Measurements from ENCODE around the gene FARP1.

Gene FARP1

DNA sequence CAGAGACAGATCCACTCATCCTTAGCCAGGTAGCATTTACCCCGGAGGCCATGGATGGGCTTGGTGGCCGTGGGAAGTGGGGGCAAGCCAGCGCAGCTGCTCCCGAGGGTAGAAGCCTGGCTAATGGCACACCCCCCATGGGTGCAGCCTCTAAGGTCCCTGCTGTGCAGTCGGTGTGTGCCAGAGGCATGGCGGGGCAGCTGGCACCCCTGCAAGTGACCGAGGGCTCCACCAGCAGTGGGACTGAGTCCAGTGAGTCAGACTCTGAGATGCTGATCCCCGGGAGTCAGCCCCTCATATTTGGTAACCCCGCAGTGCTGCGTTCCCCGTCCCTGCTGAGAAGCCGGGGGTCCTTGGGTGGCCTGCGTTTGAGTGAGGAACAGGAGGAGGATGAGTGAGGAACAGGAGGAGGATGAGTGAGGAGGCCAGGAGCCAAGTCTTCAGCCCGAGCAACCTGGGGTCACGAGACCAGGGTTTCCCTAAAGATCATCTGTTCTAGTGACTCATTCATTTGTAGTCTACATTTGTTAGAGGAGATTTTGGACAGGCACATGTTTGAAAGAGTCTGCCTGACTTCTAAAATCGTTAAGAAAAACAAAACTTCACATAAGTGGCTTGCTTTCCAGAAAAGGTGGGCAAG lies 253.3 kb downstream of the FARP1 start:
- TF ChIP-seq, protein P1, sequence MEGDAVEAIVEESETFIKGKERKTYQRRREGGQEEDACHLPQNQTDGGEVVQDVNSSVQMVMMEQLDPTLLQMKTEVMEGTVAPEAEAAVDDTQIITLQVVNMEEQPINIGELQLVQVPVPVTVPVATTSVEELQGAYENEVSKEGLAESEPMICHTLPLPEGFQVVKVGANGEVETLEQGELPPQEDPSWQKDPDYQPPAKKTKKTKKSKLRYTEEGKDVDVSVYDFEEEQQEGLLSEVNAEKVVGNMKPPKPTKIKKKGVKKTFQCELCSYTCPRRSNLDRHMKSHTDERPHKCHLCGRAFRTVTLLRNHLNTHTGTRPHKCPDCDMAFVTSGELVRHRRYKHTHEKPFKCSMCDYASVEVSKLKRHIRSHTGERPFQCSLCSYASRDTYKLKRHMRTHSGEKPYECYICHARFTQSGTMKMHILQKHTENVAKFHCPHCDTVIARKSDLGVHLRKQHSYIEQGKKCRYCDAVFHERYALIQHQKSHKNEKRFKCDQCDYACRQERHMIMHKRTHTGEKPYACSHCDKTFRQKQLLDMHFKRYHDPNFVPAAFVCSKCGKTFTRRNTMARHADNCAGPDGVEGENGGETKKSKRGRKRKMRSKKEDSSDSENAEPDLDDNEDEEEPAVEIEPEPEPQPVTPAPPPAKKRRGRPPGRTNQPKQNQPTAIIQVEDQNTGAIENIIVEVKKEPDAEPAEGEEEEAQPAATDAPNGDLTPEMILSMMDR (IDR thresholded peaks at IDR 0.05): no peak

DNA sequence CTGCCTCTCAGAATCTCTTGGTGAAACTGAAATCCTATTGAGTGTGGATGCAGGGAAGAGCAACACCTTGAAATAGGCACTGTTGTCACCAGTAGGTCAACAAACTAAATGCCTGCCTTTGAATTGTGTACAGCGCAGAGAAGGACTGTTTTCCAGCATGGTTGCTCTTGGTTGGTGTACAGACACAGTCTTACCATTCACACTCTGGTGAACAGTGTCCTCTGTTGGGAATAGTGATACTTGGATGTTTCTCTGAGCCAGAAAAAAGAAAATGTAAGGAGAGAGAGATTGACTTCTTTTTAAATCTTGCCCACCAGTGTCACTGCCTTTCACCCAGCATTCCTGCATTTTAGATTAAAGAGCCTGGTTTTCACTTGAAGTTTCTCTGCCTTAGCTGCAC lies 254.3 kb downstream of the FARP1 start:
- TF ChIP-seq, protein P1 (IDR thresholded peaks at IDR 0.05): no peak

DNA sequence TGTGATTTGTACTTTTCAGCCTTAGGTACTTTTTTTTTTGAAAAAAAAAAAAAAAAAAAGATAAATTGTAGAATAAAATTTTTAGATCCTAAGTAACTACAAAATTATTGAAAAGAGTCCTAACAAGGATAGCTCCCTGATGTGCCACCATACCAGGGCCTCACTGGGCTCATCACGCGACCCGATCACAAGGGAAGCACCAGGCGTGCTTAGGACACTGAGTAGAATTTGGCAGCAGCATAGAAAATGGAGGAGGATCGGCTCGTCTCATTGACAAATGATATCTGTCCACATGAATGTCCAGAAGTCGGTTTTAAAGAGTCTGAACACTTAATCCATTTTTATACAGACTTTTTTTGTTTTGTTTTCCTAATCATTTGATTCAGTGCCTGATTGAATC lies 255.0 kb downstream of the FARP1 start:
- TF ChIP-seq, protein P1 (IDR thresholded peaks at IDR 0.05): no peak

DNA sequence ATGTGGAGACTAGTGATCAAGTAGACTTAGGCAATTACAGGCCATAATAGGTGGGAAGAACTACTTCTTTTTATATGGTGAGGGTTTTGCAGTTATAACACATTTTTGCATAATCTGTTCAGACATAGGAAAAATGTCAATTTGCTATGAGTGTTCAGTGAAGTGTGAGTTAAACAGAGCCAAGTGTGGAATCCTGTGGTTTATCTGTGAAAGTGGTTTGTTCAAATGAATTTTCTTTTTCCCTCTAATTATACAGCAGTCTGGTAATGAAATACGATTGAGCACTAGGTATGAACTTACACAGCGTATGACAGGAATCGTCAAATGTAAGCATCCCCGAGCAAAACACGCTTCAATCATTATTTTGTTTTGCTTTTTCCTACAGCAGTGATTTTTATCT lies 255.7 kb downstream of the FARP1 start:
- TF ChIP-seq, protein P1 (IDR thresholded peaks at IDR 0.05): no peak

DNA sequence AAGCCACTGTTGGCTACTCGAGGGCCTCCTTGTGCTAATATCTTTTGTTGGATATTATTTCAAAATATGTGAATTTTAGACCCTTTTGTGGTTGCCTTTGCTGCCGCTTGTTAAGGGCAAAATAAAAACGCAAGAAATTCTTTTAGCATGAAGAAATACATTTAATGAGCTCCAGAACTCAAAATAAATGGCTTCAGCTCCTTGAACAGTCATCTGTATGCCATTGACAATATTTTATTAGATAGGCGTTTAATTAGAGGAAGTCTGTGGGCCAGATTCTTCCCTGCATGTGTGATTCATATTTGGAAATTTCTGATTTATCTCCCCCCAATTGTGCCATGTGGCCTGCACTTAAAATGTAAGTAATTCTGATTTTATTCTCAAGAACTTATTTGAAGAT lies 256.9 kb downstream of the FARP1 start:
- TF ChIP-seq, protein P1 (IDR thresholded peaks at IDR 0.05): no peak

DNA sequence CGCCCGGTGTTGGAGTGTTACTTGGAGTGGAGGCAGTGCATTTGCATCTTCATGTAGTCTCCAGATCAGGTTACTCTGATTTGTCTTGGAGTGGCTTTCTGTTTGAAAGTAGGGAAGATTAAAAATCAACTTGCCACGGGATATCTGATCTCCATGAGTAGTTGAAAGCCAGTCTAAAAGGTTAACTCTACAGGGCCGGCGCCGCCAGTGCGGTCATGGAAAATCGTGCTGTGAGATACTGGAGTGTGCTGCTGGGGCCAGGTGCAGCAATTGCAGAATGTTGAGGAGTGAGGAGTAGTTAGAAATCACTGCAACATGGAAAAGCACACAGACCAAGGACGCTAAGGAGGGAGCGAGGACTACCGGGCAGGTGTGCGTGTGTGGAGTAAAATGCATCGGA lies 259.0 kb downstream of the FARP1 start:
- TF ChIP-seq, protein P1 (IDR thresholded peaks at IDR 0.05): no peak

DNA sequence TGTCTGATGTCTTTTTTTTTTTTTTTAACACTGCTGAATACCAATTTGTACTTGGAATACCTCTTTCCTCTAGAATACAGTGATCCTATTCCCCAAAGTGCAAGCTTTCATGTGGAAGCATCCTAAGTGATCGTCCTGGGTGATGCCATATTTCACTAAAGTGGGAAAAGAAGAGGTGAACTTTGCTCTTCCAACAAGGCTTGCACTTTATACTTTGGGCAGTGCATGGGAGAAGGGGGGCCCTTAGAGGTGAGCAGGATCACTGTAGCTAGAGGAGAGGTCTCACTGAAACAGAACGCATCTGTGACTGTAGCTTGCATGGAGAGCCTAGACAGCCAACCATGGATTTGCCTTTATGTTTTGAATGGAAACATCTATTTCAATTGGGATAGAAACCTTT lies 260.2 kb downstream of the FARP1 start:
- TF ChIP-seq, protein P1 (IDR thresholded peaks at IDR 0.05): no peak

DNA sequence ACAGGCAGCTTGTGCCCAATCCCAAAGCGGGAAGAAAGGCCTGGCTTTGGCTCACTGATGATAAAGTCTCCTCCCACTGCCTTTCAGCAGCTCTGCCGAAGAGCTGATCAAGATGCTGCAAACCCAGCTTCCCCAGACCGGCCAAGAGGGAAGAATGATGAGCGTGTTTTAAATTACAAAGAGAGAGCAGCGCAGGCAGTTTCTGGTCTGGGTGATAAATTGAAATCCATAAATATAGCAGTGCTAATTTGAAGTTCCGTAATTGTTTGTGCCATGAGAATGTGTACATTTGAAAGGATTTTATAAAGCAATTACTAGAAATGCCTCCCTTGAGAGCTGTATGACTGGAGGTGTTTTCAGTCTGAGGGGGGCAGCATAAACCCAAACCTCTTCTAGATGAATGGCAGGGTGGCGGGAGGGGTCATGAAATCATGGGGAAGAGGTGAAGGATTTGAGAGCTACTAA lies 262.2 kb downstream of the FARP1 start:
- TF ChIP-seq, protein P1 (IDR thresholded peaks at IDR 0.05): no peak

Data from LNCAP (cell line).